GM19043 (cell line): ENCODE data around the gene AGPAT3.

ENCODE experiments used
- ATAC-seq: cut with Tn5 transposase; IDR thresholded peaks from one replicate; pipeline ENCODE4 v1.9.1; 2021; ENCODE audit warnings: low read depth; ENCODE audit not compliant: unreplicated experiment

AGPAT3 gene

DNA sequence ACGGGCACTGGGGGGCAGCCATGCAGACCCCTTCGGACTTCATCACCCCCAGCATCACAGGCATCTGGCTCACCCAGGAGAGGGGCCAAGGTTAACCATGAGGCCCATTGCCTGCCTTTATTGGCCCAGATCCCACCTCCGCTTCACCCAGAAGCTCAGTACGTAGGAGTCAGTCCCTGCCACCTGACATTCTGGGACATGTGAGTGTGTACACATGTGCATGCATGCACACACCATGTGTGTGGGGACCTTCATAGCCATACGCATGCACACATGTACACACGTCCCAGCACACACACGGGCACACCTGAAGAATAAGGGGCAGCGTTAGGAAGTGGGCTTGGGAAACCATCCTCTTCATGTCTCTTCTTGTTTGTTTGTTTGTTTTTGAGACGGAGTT, 123.0 kb downstream of the AGPAT3 start:
- ATAC-seq, result no peak

DNA sequence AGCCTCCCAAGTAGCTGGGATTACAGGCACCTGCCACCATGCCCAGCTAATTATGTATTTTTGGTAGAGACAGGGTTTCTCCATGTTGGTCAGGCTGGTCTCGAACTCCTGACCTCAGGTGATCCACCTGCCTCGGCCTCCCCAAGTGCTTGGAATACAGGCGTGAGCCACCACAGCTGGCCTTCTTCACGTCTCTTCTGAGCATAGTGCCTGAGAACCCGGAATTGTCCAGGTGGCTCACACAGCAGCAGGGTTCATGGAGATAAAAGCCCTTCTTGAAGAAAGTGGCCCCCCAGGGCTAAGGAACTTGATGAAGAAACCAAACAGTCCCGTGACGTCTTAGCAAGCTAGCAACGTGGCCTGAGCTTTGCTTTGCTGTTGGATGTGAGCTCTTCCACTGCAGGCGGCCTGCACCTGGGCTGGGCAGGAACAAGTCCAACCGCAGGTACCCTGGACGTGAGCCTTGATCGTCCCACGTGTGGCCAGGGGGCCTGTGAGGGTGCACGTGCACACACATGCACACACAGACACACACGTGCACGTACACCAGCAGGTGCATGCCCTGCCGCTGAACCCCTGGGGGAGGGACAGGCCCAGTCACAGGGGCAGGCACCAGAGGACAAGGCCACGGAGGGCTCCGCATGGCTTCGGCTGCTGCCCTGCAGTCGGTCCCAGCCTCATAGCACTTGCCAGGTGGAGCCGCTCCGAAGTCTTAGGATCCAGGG, 123.6 kb downstream of the AGPAT3 start:
- ATAC-seq, result no peak

GRCh38 chr21:43989401-43989800, 124.4 kb downstream of the AGPAT3 start:
- no peak for ATAC-seq

DNA sequence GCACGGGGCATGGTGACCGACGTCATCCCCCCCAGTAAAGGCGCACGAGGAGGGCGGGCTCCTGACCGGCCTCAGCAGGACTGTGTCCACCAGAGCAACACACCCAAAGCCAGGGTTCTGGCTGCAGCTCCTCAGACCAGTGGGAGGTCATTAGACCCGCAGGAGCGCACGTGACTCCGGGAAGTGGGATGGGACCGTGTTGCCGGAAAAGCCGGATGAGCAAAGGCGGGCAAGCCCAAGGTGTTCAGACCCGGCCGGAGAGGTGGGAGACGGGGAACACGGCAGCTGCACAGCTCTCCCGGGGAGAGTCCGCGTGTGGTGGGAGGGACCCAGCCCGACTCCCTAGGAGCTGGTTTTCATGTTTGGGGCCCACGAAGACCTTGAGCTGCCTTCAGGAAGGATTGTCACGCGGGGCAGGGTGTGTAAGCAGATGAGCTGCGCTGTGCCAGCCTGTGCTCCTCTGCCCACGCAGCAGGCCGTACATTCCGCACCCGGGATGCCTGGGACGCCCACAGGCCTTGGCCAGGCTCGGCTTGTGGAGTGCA, 126.5 kb downstream of the AGPAT3 start:
- no peak for ATAC-seq

GRCh38 chr21:43992121-43992520, 127.1 kb downstream of the AGPAT3 start:
- ATAC-seq, result no peak

GRCh38 chr21:43993420-43993934, 128.5 kb downstream of the AGPAT3 start:
- ATAC-seq, result no peak

GRCh38 chr21:43994085-43994484, 129.1 kb downstream of the AGPAT3 start:
- ATAC-seq, result no peak

- no peak for ATAC-seq
Measured at GRCh38 chr21:43994646-43995045, 129.6 kb downstream of the AGPAT3 start.

DNA sequence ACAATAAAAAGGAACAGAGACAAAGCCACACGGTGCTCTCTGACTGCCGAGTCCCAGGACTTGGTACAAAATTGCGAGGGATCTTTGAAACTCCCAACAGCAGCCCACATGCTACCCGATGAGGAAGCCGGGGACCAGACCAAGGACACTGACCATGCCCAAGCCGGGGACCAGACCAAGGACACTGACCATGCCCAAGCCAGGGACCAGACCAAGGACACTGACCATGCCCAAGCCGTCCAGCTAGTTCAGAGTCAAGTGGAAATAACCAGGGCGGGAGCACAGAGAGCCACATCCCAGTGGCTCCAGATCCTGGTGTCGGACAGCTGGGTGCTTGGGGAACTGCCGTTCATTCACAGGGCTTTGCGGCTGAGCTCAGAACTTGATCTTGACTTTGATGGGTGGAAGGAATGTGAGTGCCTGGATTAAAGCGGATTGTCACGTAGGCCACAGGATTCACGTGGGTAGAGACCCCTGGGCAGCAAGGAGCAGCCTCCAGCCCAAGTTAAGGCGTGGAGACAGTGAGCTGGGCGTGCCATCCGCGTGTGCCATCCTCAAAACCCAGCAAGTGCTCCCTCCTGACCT, 130.6 kb downstream of the AGPAT3 start:
- ATAC-seq, result no peak

- ATAC-seq, result no peak
Measured at GRCh38 chr21:43997766-43998742, 133.0 kb downstream of the AGPAT3 start.

- ATAC-seq, result no peak
Measured at GRCh38 chr21:44000360-44000759, 135.3 kb downstream of the AGPAT3 start.

DNA sequence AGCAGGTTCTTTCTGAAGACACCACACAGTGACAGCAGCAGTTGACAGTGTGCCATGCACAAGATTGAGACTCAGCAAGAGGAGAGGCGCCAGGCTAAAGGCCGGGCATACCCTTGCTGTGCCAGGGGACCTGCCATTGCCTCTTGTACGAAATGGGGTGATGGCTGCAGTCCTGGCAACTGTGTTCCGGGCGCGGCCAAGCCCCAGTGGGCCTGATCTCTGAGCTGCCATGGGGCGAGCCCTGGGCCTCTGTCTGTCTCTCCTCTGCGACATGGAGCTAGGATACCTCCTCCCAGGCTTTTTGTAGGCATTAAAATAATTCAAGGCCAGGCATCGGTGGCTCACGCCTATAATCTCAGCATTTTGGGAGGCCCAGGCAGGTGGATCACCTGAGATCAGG, 137.5 kb downstream of the AGPAT3 start:
- ATAC-seq, result no peak

GRCh38 chr21:44003307-44003966, 138.4 kb downstream of the AGPAT3 start:
- no peak for ATAC-seq

GRCh38 chr21:44005071-44005470, 140.0 kb downstream of the AGPAT3 start:
- ATAC-seq, result no peak

- ATAC-seq, result no peak
Measured at GRCh38 chr21:44005593-44005992, 140.6 kb downstream of the AGPAT3 start.

- ATAC-seq, result no peak
Measured at GRCh38 chr21:44006017-44006619, 141.1 kb downstream of the AGPAT3 start.

DNA sequence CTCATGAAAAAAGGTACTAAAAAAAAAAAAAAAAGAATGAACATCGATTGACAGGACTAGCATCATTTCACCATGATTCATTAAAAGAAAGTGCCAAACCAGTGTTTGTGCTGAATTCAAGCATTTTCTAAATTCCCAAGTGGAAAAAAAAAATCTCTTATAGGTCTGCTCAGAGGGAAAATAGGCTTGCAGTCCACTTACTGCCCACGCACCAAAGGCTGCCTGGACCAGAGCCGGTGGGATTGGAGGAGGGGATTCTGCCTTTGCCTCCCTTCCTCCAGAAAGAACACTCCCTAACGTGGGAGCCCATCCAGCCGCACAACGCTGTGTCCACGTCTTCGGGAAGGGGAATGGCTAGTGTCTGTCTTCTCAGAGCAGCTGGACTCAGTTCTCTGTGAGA, 141.6 kb downstream of the AGPAT3 start:
- no peak for ATAC-seq

GRCh38 chr21:44010429-44010828, 145.4 kb downstream of the AGPAT3 start:
- ATAC-seq, result no peak

DNA sequence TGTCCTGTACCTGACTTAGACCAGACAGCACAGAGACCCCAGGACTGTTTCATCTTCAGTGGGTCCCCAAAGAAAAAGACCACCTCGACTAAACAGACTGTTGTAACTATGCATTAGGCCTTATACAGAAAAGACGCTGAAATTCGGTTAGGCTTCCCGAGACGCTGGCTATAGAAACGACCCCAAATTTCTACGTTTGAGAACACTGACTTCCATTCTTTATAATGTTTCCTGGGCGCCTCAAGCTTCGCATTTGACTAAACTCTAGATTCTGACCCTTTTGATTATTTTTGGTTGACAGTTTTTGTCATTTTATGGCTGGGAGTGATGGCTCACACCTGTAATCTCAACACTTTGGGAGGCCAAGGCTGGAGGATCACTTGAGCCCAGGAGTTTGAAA, 146.1 kb downstream of the AGPAT3 start:
- no peak for ATAC-seq
